ENCODE measurements around the gene PODXL. TPM values are rescaled to one million over a fixed set of nuclear protein-coding genes. Genes with fewer than 3 reads are reported as not detected.

PODXL gene
- total RNA-seq, 1 experiment from 2014 or later = 1.6 TPM

GRCh38 chr7:131529617-131530016 lies 26.8 kb downstream of the PODXL start:
- POLR2A ChIA-PET = interaction anchor here (0.6 kb wide), 1 partner anchor 389 kb away, joined by 3 read pairs; no protein-coding TSS in a partner anchor
- Mint-ChIP-seq H3K4me1 (ENCODE audit: insufficient read depth, unreplicated experiment) (no peaks in the 10 kb centered on the region), H3K36me3 (ENCODE audit: insufficient read depth, unreplicated experiment) (no peaks in the 10 kb centered on the region), H3K4me3 (ENCODE audit: unreplicated experiment) (no peak overlapping the region), H3K9me3 (ENCODE audit: unreplicated experiment) (no peaks in the 10 kb centered on the region), H3K27me3 (ENCODE audit: insufficient read depth, unreplicated experiment) (no peaks in the 10 kb centered on the region), H3K27ac (ENCODE audit: low read depth, unreplicated experiment) (no peak overlapping the region)
- DNase-seq (ENCODE audit: unreplicated experiment) = no peak
- no peak for TF ChIP-seq CTCF (IDR thresholded peaks at IDR 0.05; ENCODE audit: unreplicated experiment)
- CTCF ChIA-PET = interaction anchor here (0.6 kb wide), 1 partner anchor 1764 kb away, joined by 3 read pairs; no protein-coding TSS in a partner anchor
- intact Hi-C loops (cut with micrococcal nuclease) = no loop called here
- BruUV-seq (replicated peaks) = no TSS peak

- H3K4me1 Mint-ChIP-seq (ENCODE audit: insufficient read depth, unreplicated experiment) = no peaks in the 10 kb centered on the region
- intact Hi-C loops (cut with micrococcal nuclease) = no loop called here
- POLR2A ChIA-PET = interaction anchor here (0.6 kb wide), 1 partner anchor 389 kb away, joined by 3 read pairs; no protein-coding TSS in a partner anchor
- no peak overlapping the region for H3K4me3 Mint-ChIP-seq (ENCODE audit: unreplicated experiment)
- no peak for TF ChIP-seq CTCF (IDR thresholded peaks at IDR 0.05; ENCODE audit: unreplicated experiment)
- BruUV-seq (replicated peaks) = no TSS peak
- no peaks in the 10 kb centered on the region for H3K27me3 Mint-ChIP-seq (ENCODE audit: insufficient read depth, unreplicated experiment)
- no peaks in the 10 kb centered on the region for H3K36me3 Mint-ChIP-seq (ENCODE audit: insufficient read depth, unreplicated experiment)
- no peaks in the 10 kb centered on the region for H3K9me3 Mint-ChIP-seq (ENCODE audit: unreplicated experiment)
- no peak overlapping the region for H3K27ac Mint-ChIP-seq (ENCODE audit: low read depth, unreplicated experiment)
- CTCF ChIA-PET = interaction anchor here (0.9 kb wide), 1 partner anchor 128 kb away, joined by 3 read pairs; no protein-coding TSS in a partner anchor
- DNase-seq (ENCODE audit: unreplicated experiment) = no peak
Observed at GRCh38 chr7:131529179-131529578, 27.2 kb downstream of the PODXL start.

GRCh38 chr7:131527456-131527855 lies 29.0 kb downstream of the PODXL start:
- no peaks in the 10 kb centered on the region for H3K36me3 Mint-ChIP-seq (ENCODE audit: insufficient read depth, unreplicated experiment)
- POLR2A ChIA-PET = no interaction called here
- H3K27ac Mint-ChIP-seq (ENCODE audit: low read depth, unreplicated experiment) = no peak overlapping the region

GRCh38 chr7:131525820-131526219 lies 30.6 kb downstream of the PODXL start:
- no TSS peak for BruUV-seq (replicated peaks)
- H3K36me3 Mint-ChIP-seq (ENCODE audit: insufficient read depth, unreplicated experiment) = no peaks in the 10 kb centered on the region
- CTCF ChIA-PET = interaction anchor here (0.9 to 2.1 kb wide), 3 partner anchors 13 to 18 kb away, joined by 3 to 7 read pairs (median 4); no protein-coding TSS in a partner anchor
- intact Hi-C loops (cut with micrococcal nuclease) = no loop called here
- no peaks in the 10 kb centered on the region for H3K27me3 Mint-ChIP-seq (ENCODE audit: insufficient read depth, unreplicated experiment)
- POLR2A ChIA-PET = interaction anchor here (0.7 kb wide), 1 partner anchor 30 kb away, joined by 3 read pairs; no protein-coding TSS in a partner anchor
- no peak overlapping the region for H3K27ac Mint-ChIP-seq (ENCODE audit: low read depth, unreplicated experiment)
- H3K9me3 Mint-ChIP-seq (ENCODE audit: unreplicated experiment) = no peaks in the 10 kb centered on the region
- H3K4me3 Mint-ChIP-seq (ENCODE audit: unreplicated experiment) = no peak overlapping the region
- H3K4me1 Mint-ChIP-seq (ENCODE audit: insufficient read depth, unreplicated experiment) = no peaks in the 10 kb centered on the region
- DNase-seq (ENCODE audit: unreplicated experiment) = no peak
- no peak for TF ChIP-seq CTCF (IDR thresholded peaks at IDR 0.05; ENCODE audit: unreplicated experiment)

More at GRCh38 chr7:131527456-131527855, 29.0 kb downstream of the PODXL start:
- H3K27me3 Mint-ChIP-seq (ENCODE audit: insufficient read depth, unreplicated experiment) = no peaks in the 10 kb centered on the region
- CTCF ChIA-PET = interaction anchor here (0.6 kb wide), 2 partner anchors 230 to 331 kb away, joined by 3 read pairs; no protein-coding TSS in a partner anchor
- intact Hi-C loops (cut with micrococcal nuclease) = no loop called here
- BruUV-seq (replicated peaks) = no TSS peak
- no peaks in the 10 kb centered on the region for H3K9me3 Mint-ChIP-seq (ENCODE audit: unreplicated experiment)
- no peak for DNase-seq (ENCODE audit: unreplicated experiment)
- H3K4me1 Mint-ChIP-seq (ENCODE audit: insufficient read depth, unreplicated experiment) = no peaks in the 10 kb centered on the region
- H3K4me3 Mint-ChIP-seq (ENCODE audit: unreplicated experiment) = no peak overlapping the region
- no peak for TF ChIP-seq CTCF (IDR thresholded peaks at IDR 0.05; ENCODE audit: unreplicated experiment)

Measured in MCF 10A (cell line).